ENCODE measurements around the gene CCNB1.
A peak's percentile ranks its signal among the peaks of the same experiment; 100 is the strongest.

- TF ChIP-seq POLR2A (IDR thresholded peaks at IDR 0.05; ENCODE audit: low read depth, low read length): peak; percentile 87; the same call in 1 of the 2 replicates
- peak; percentile 76 for TF ChIP-seq POLR2AphosphoS5 (IDR thresholded peaks at IDR 0.05; ENCODE audit: low read depth, low read length)
- peak; percentile 14; the same call in 1 of the 2 replicates for TF ChIP-seq TAF1 (IDR thresholded peaks at IDR 0.05; ENCODE audit: borderline replicate concordance, low read depth, low read length)
Observed at GRCh38 chr5:69217548-69218526, 50.9 kb downstream of the CCNB1 start.

Data from GM12892 (cell line).